Measurements from ENCODE around the gene TFF2.

The TFF2 gene

GRCh38 chr21:42305707-42306147 lies 45.1 kb downstream of the TFF2 start:
- DNase-seq (ENCODE audit: low read depth), result no peak

GRCh38 chr21:42304556-42305454 lies 46.0 kb downstream of the TFF2 start:
- no peak for DNase-seq (ENCODE audit: low read depth)

- no peak for DNase-seq (ENCODE audit: low read depth)
Measured at GRCh38 chr21:42303443-42303842, 47.4 kb downstream of the TFF2 start.

GRCh38 chr21:42302794-42303193 lies 48.0 kb downstream of the TFF2 start:
- no peak for DNase-seq (ENCODE audit: low read depth)

GRCh38 chr21:42302076-42302650 lies 48.6 kb downstream of the TFF2 start:
- no peak for DNase-seq (ENCODE audit: low read depth)

GRCh38 chr21:42301371-42302075 lies 49.3 kb downstream of the TFF2 start:
- DNase-seq (ENCODE audit: low read depth), result no peak

- no peak for DNase-seq (ENCODE audit: low read depth)
Measured at GRCh38 chr21:42300956-42301355, 49.8 kb downstream of the TFF2 start.

GRCh38 chr21:42300045-42300583 lies 50.7 kb downstream of the TFF2 start:
- DNase-seq (ENCODE audit: low read depth), result no peak

- DNase-seq (ENCODE audit: low read depth), result no peak
Measured at GRCh38 chr21:42299324-42300044, 51.3 kb downstream of the TFF2 start.

- DNase-seq (ENCODE audit: low read depth), result no peak
Measured at GRCh38 chr21:42298657-42299056, 52.1 kb downstream of the TFF2 start.

- DNase-seq (ENCODE audit: low read depth), result no peak
Measured at GRCh38 chr21:42298237-42298636, 52.6 kb downstream of the TFF2 start.

GRCh38 chr21:42297377-42297776 lies 53.4 kb downstream of the TFF2 start:
- DNase-seq (ENCODE audit: low read depth), result no peak

- no peak for DNase-seq (ENCODE audit: low read depth)
Measured at GRCh38 chr21:42296501-42296900, 54.3 kb downstream of the TFF2 start.

Measured in stimulated activated CD8-positive, alpha-beta memory T cell treated with anti-CD3 and anti-CD28 coated beads, Interleukin-12 subunit alpha, Interleukin-12 subunit beta, amount 100 ng/mL, for 4 hours (primary cell).